Breast epithelium (tissue), 3 donors: ENCODE results near the gene POU2F3.

ENCODE experiments used
- POLR2A ChIP-seq: fragments of 450-650 bp; IDR thresholded peaks from one replicate; pipeline ENCODE4 v1.6.1; 2016; ENCODE audit warnings: antibody characterized with exemption, mild to moderate bottlenecking, moderate library complexity
- POLR2AphosphoS5 ChIP-seq, 3 donors: sonication (generic); formaldehyde crosslinking; IDR thresholded peaks; one replicate each; pipeline ENCODE4 v1.6.1; 2017; ENCODE audit warnings: antibody characterized with exemption in 3 of 3
- TF ChIP-seq, protein P1 (sequence below), 3 donors: fragments of 450-650 bp; IDR thresholded peaks; one replicate each; pipeline ENCODE4 v1.5.1; 2016 to 2017; ENCODE audit warnings: antibody characterized with exemption in 3 of 3, mild to moderate bottlenecking in 3 of 3, moderate library complexity in 3 of 3

GRCh38 chr11:120281143-120281795 is 41.3 kb downstream of the POU2F3 start:
- TF ChIP-seq, protein P1, sequence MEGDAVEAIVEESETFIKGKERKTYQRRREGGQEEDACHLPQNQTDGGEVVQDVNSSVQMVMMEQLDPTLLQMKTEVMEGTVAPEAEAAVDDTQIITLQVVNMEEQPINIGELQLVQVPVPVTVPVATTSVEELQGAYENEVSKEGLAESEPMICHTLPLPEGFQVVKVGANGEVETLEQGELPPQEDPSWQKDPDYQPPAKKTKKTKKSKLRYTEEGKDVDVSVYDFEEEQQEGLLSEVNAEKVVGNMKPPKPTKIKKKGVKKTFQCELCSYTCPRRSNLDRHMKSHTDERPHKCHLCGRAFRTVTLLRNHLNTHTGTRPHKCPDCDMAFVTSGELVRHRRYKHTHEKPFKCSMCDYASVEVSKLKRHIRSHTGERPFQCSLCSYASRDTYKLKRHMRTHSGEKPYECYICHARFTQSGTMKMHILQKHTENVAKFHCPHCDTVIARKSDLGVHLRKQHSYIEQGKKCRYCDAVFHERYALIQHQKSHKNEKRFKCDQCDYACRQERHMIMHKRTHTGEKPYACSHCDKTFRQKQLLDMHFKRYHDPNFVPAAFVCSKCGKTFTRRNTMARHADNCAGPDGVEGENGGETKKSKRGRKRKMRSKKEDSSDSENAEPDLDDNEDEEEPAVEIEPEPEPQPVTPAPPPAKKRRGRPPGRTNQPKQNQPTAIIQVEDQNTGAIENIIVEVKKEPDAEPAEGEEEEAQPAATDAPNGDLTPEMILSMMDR (IDR thresholded peaks at IDR 0.05), result no peak
- no peak for TF ChIP-seq POLR2A
- no peak for TF ChIP-seq POLR2AphosphoS5 (IDR thresholded peaks at IDR 0.05)
